C4-2B (cell line): Measurements from ENCODE around the gene SCAF1.

Experiments used
- H3K27ac ChIP-seq: fragments of 450-650 bp; 2 replicates; pipeline ENCODE4 v1.5.1; 2017
- ZFX ChIP-seq: fragments of 450-650 bp; IDR thresholded peaks from 2 replicates; pipeline ENCODE4 v1.6.1; 2017
- TF ChIP-seq, protein P1 (sequence below): fragments of 450-650 bp; conservative IDR thresholded peaks from 2 replicates; pipeline ENCODE4 v1.5.1; 2017; ENCODE audit warnings: mild to moderate bottlenecking

Gene SCAF1

DNA sequence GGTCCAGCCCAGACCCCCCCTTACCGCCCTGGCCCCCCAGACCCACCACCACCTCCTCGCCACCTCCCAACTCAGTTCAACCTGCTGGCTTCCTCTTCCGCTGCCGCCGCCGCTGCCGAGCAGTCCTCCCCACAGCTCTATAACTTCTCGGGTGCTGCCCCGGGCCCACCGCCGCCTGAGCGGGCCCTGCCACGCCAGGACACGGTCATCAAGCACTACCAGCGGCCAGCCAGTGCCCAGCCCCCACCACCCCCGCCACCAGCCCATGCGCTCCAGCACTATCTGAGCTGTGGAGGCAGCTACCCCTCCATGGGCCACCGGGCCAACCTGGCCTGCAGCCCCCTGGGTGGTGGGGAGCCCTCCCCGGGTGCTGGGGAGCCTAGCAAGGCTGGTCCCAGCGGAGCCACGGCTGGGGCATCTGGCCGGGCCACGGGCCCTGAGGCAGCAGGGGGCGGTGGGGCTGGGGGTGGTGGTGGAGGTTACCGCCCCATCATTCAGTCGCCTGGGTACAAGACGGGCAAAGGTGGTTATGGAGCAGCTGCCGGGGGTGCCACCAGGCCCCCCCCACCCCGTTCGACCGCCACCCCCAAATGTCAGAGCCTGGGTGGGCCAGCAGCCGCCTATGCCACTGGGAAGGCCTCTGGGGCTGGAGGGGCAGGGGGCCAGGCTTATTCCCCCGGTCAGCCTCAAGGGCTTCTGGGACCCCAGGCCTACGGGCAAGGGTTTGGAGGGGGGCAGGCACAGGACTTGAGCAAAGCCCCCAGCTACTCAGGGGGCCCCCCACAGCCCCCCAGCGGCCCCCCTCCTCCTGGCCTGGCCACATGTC is 46.8 kb upstream of the SCAF1 start:
- no peak overlapping the region for H3K27ac ChIP-seq
- TF ChIP-seq ZFX: no peak
- TF ChIP-seq, protein P1, sequence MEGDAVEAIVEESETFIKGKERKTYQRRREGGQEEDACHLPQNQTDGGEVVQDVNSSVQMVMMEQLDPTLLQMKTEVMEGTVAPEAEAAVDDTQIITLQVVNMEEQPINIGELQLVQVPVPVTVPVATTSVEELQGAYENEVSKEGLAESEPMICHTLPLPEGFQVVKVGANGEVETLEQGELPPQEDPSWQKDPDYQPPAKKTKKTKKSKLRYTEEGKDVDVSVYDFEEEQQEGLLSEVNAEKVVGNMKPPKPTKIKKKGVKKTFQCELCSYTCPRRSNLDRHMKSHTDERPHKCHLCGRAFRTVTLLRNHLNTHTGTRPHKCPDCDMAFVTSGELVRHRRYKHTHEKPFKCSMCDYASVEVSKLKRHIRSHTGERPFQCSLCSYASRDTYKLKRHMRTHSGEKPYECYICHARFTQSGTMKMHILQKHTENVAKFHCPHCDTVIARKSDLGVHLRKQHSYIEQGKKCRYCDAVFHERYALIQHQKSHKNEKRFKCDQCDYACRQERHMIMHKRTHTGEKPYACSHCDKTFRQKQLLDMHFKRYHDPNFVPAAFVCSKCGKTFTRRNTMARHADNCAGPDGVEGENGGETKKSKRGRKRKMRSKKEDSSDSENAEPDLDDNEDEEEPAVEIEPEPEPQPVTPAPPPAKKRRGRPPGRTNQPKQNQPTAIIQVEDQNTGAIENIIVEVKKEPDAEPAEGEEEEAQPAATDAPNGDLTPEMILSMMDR: no peak

DNA sequence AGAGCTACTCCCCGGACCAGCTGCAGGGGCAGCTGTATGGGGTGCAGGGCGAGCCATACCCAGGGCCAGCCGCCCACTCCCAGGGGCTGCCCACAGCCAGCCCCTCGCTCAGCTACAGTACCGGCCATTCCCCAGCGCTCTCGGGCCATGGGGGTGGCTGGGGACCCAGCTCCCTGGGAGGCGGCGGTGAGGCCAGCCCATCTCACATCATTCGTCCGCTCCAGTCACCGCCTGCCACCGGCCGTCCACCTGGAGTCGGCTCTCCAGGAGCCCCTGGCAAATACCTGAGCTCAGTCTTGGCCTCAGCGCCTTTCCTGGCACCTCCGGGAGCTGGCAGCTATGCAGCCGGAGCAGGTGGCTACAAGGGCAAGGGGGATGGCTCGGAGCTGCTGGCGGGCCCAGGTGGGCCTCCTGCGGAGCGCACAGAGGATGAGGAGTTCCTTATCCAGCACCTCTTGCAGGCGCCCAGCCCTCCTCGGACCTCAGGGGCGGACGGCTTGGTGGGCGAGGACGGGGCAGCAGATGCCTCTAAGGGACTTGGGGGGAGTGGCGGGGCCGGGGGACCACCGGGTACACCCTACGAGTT is 46.1 kb upstream of the SCAF1 start:
- TF ChIP-seq, protein P1: no peak
- no peak for TF ChIP-seq ZFX

DNA sequence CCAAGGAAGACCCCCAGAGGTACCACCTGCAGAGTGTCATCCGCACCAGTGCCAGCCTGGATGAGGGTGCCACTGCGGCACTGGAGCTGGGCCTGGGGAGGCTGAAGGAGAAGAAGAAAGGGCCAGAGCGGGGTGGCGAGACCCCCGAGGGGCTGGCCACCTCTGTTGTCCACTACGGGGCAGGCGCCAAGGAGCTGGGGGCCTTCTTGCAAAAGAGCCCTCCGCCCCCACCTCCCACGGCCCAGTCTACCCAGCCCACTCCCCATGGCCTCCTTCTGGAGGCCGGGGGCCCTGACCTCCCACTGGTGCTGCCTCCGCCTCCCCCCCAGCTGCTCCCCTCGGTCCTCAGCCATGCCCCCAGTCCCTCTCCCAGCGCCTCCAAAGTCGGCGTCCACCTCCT is 45.6 kb upstream of the SCAF1 start:
- no peak overlapping the region for H3K27ac ChIP-seq
- no peak for TF ChIP-seq ZFX
- TF ChIP-seq, protein P1: no peak

More for the DNA sequence above, 46.1 kb upstream of the SCAF1 start:
- no peak overlapping the region for H3K27ac ChIP-seq

DNA sequence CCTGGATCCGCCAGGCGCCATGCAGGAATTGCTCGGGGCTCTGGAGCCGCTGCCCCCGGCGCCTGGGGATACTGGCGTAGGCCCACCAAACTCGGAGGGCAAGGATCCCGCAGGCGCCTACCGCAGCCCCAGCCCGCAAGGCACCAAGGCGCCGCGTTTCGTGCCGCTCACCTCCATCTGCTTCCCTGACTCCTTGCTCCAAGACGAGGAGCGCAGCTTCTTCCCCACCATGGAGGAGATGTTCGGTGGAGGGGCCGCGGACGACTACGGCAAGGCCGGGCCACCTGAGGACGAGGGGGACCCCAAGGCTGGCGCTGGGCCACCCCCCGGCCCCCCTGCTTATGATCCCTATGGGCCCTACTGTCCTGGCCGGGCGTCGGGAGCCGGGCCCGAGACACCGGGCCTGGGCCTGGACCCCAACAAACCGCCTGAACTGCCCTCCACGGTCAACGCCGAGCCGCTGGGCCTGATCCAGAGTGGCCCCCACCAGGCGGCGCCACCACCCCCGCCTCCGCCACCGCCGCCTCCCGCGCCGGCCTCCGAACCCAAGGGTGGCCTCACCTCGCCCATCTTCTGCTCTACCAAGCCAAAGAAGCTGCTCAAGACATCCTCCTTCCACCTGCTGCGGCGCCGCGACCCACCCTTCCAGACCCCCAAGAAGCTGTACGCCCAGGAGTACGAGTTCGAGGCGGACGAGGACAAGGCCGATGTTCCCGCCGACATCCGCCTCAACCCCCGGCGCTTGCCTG is 44.9 kb upstream of the SCAF1 start:
- TF ChIP-seq ZFX: no peak
- TF ChIP-seq, protein P1: no peak
- no peak overlapping the region for H3K27ac ChIP-seq

DNA sequence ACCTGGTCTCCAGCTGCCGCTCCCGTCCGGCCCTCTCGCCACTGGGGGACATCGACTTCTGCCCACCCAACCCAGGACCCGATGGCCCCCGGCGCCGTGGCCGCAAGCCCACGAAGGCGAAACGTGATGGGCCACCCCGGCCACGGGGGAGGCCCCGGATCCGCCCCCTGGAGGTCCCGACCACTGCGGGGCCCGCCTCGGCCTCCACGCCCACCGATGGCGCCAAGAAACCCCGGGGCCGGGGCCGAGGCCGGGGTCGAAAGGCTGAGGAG is 44.4 kb upstream of the SCAF1 start:
- TF ChIP-seq, protein P1: no peak
- no peak for TF ChIP-seq ZFX
- H3K27ac ChIP-seq: no peak overlapping the region

DNA sequence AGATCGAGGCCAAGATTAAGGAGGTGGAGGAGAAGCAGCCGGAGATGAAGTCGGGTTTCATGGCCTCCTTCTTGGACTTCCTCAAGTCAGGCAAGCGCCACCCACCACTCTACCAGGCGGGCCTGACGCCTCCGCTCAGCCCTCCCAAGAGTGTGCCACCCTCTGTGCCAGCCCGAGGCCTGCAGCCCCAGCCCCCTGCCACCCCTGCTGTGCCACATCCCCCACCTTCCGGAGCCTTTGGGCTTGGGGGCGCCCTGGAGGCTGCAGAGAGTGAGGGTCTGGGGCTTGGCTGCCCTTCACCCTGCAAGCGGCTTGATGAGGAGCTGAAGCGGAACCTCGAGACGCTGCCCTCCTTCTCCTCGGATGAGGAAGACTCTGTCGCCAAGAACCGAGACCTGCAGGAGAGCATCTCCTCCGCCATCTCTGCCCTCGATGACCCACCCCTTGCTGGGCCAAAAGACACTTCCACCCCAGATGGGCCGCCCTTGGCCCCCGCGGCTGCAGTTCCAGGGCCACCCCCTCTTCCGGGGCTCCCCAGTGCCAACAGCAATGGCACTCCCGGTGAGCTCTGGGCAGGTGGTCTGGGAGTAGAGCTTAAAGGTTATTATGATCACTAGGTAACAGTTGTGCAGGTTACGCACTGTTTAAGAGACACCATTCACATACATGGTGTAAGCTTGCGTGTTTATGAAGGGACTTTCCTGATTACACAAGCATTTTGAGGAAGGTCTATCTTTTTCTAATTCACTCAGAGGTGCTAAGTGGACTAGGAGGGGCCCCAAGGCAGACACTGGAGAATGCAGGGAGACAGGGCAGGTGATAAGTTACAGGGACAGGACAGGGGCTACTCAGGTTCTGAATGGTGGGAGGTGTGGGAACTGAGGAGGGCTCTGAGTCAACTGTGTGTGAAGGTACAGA is 42.4 kb upstream of the SCAF1 start:
- H3K27ac ChIP-seq: no peak overlapping the region
- TF ChIP-seq ZFX: no peak
- TF ChIP-seq, protein P1: no peak
